ENCODE measurements around the gene RFXANK.
"Not testable (repeated sequence)": the region's sequence is repeated elsewhere in the genome, so short reads cannot be mapped to it uniquely, and the experiment has no call there.

The RFXANK gene

GRCh38 chr19:19170053-19170872, 21.8 kb upstream of the RFXANK start, which contains the start of gene MEF2B:
Gene MEF2B, minus strand, starts transcription at chr19:19170263. Its CDS starts 19,528 bp downstream, at chr19:19150735.
- peak; percentile 63 to 77 (median 72) for DNase-seq

GRCh38 chr19:19170873-19171672, 21.0 kb upstream of the RFXANK start:
- DNase-seq: no peak

- no peak for DNase-seq
Observed at GRCh38 chr19:19171821-19172532, 20.1 kb upstream of the RFXANK start.

GRCh38 chr19:19173243-19173642, 18.8 kb upstream of the RFXANK start:
- DNase-seq: not testable (repeated sequence)

GRCh38 chr19:19176950-19177349, 15.1 kb upstream of the RFXANK start:
- DNase-seq: no peak

- no peak for DNase-seq
Observed at GRCh38 chr19:19179548-19180441, 12.3 kb upstream of the RFXANK start.

GRCh38 chr19:19181488-19181998, 10.5 kb upstream of the RFXANK start:
- no peak for DNase-seq

GRCh38 chr19:19185853-19186740, 6.0 kb upstream of the RFXANK start:
- peak; percentile 13 to 67 (median 48) for DNase-seq

GRCh38 chr19:19186742-19187141, 5.3 kb upstream of the RFXANK start:
- no peak for DNase-seq

GRCh38 chr19:19191768-19192077, 335 bp upstream of the RFXANK start:
- no peak for DNase-seq

- peak in 1 of 6 experiments; percentile 58 for DNase-seq
Observed at GRCh38 chr19:19192910-19193423, 909 bp downstream of the RFXANK start.

GRCh38 chr19:19193926-19194325, 1.9 kb downstream of the RFXANK start:
- no peak for DNase-seq

GRCh38 chr19:19201697-19202630, 9.9 kb downstream of the RFXANK start:
- no peak for DNase-seq

GRCh38 chr19:19202707-19203011, 10.6 kb downstream of the RFXANK start:
- no peak for DNase-seq

- DNase-seq: peak; percentile 75 to 93 (median 88)
Observed at GRCh38 chr19:19203012-19203856, 11.2 kb downstream of the RFXANK start, which contains the start of gene NR2C2AP. Gene NR2C2AP, minus strand, starts transcription at chr19:19203414. Its CDS starts 354 bp downstream, at chr19:19203060.

GRCh38 chr19:19204181-19204580, 12.1 kb downstream of the RFXANK start:
- DNase-seq: no peak

GRCh38 chr19:19205416-19206410, 13.7 kb downstream of the RFXANK start:
- no peak for DNase-seq

Measured in stimulated activated naive CD4-positive, alpha-beta T cell (primary cell).